Measurements from ENCODE around the gene METTL9. TPM values are rescaled to one million over a fixed set of nuclear protein-coding genes. Genes with fewer than 3 reads are reported as not detected.
"Not testable (repeated sequence)": the region's sequence is repeated elsewhere in the genome, so short reads cannot be mapped to it uniquely, and the experiment has no call there.

METTL9 gene
- total and polyA plus RNA-seq, 7 donors: 56.0 to 155 (median 108) TPM

DNA sequence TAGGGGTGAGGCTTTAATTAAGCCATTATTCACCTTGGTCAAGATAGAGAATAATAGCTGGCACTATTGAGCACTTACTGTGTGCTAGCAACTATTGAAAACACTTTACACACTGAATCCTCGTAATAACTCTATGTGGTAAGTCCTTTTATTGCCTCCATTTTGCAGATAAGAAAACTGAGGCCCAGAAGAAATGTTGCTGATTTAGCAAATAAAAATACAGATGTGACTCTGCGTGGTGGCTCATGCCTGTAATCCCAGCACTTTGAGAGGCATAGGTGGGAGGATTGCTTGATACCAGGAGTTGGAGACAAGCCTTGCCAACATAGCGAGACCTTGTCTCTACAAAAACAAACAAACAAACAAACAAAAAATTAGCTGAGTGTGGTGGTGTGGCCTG lies 83.8 kb downstream of the METTL9 start:
- WGBS, 2 donors: 73 to 86% methylated on average over 3 of the region's 3 CpGs
- no peak overlapping the region for H3K27ac ChIP-seq
- no peaks in the 10 kb centered on the region for H3K9me3 ChIP-seq
- TF ChIP-seq POLR2AphosphoS5 (IDR thresholded peaks at IDR 0.05) (no peak), POLR2A (IDR thresholded peaks at IDR 0.05) (no peak), EP300 (IDR thresholded peaks at IDR 0.05) (no peak)
- TF ChIP-seq, protein P1, sequence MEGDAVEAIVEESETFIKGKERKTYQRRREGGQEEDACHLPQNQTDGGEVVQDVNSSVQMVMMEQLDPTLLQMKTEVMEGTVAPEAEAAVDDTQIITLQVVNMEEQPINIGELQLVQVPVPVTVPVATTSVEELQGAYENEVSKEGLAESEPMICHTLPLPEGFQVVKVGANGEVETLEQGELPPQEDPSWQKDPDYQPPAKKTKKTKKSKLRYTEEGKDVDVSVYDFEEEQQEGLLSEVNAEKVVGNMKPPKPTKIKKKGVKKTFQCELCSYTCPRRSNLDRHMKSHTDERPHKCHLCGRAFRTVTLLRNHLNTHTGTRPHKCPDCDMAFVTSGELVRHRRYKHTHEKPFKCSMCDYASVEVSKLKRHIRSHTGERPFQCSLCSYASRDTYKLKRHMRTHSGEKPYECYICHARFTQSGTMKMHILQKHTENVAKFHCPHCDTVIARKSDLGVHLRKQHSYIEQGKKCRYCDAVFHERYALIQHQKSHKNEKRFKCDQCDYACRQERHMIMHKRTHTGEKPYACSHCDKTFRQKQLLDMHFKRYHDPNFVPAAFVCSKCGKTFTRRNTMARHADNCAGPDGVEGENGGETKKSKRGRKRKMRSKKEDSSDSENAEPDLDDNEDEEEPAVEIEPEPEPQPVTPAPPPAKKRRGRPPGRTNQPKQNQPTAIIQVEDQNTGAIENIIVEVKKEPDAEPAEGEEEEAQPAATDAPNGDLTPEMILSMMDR (IDR thresholded peaks at IDR 0.05): no peak
- no peaks in the 10 kb centered on the region for H3K36me3 ChIP-seq
- DNase-seq: no peak
- no peaks in the 10 kb centered on the region for H3K4me1 ChIP-seq
- peaks cover 0 to 6% (median 0%) of the 10 kb centered on the region in 3 donors for H3K27me3 ChIP-seq
- intact Hi-C loops (cut with DNase I): no loop called here
- H3K4me3 ChIP-seq: no peak overlapping the region

DNA sequence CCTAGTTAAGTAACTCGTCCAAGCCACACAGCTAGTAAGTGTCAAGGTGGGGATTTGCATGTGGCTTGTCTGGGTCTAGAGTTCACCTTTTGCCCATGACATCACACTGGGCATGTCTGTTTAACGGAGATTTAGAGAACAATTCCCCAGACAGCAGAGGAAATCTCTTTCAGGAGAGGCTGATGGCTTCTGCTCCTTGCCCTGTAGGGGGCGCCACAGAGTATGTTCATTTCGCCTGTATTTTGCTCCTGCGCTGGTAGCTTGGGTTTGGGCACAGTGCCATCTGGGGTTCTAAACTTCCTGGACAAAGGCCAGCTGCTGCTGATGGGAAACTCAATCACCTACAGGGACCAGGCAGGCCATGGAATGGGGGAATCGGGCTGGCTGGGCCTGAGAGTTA lies 84.8 kb downstream of the METTL9 start:
- TF ChIP-seq, protein P1 (IDR thresholded peaks at IDR 0.05): no peak
- TF ChIP-seq EP300 (IDR thresholded peaks at IDR 0.05): no peak
- 19 to 31% methylated on average over 6 of the region's 6 CpGs for WGBS, 2 donors
- no peak overlapping the region for H3K27ac ChIP-seq
- intact Hi-C loops (cut with DNase I): no loop called here
- no peak for DNase-seq
- peaks cover 0 to 5% (median 0%) of the 10 kb centered on the region in 3 donors for H3K27me3 ChIP-seq
- H3K4me3 ChIP-seq: no peak overlapping the region
- no peaks in the 10 kb centered on the region for H3K4me1 ChIP-seq
- H3K36me3 ChIP-seq: no peaks in the 10 kb centered on the region
- no peaks in the 10 kb centered on the region for H3K9me3 ChIP-seq

DNA sequence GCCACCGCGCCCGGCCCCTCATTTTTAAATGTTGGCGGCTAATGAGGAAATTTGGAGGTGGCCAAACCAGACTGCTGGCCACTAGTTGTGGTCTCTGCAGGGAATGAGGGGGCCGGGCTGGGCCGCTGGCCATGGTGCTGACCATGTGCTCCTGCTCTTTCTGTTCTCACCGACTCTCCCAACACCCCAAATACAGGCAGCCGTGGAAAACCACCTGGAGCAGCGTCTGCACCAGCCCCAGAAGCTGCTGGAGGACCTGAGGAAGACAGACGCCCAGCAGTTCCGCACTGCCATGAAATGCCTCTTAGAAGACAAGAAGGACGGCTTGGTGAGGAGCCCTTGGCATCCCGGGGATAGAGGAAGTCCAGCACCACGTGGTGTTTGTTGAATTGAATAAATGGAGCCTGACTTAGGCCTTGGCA lies 85.7 kb downstream of the METTL9 start:
- Histone ChIP-seq H3K27ac (no peak overlapping the region), H3K4me3 (no peak overlapping the region), H3K27me3 (no peaks in the 10 kb centered on the region), H3K9me3 (no peaks in the 10 kb centered on the region), H3K36me3 (no peaks in the 10 kb centered on the region), H3K4me1 (no peaks in the 10 kb centered on the region)
- no peak for DNase-seq
- 55 to 66% methylated on average over 14 of the region's 14 CpGs for WGBS, 2 donors
- intact Hi-C loops (cut with DNase I): no loop called here
- TF ChIP-seq POLR2A (IDR thresholded peaks at IDR 0.05): no peak
- TF ChIP-seq EP300 (IDR thresholded peaks at IDR 0.05): no peak
- TF ChIP-seq, protein P1 (IDR thresholded peaks at IDR 0.05): no peak
- TF ChIP-seq POLR2AphosphoS5 (IDR thresholded peaks at IDR 0.05): no peak

DNA sequence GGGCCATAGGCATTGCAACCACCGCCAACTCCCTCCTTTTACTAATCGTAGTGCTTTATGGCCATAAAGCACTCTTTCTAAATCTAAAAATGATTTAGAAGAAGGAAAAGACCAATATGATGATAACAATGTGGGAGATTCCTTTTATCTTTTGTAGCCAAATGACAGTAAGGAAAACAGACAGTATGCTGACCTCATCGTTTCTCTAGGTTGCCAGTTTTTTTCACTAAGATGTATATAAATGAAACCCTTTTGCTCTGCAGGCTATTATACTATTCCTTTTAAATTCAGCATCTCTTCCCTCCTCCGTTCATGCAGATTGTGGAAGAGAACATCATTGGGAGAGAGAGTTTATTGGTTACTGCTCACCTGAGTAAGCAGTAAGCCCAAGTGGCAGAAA lies 89.7 kb downstream of the METTL9 start:
- Histone ChIP-seq H3K27ac (no peak overlapping the region), H3K4me1 (no peaks in the 10 kb centered on the region), H3K36me3 (no peaks in the 10 kb centered on the region), H3K27me3 (no peaks in the 10 kb centered on the region), H3K4me3 (no peak overlapping the region), H3K9me3 (no peaks in the 10 kb centered on the region)
- intact Hi-C loops (cut with DNase I): no loop called here
- WGBS, 2 donors: 75 to 83% methylated on average over 4 of the region's 4 CpGs
- no peak for DNase-seq
- TF ChIP-seq, protein P1 (IDR thresholded peaks at IDR 0.05): no peak
- TF ChIP-seq POLR2AphosphoS5 (IDR thresholded peaks at IDR 0.05) (no peak), EP300 (IDR thresholded peaks at IDR 0.05) (no peak), POLR2A (IDR thresholded peaks at IDR 0.05) (no peak)

DNA sequence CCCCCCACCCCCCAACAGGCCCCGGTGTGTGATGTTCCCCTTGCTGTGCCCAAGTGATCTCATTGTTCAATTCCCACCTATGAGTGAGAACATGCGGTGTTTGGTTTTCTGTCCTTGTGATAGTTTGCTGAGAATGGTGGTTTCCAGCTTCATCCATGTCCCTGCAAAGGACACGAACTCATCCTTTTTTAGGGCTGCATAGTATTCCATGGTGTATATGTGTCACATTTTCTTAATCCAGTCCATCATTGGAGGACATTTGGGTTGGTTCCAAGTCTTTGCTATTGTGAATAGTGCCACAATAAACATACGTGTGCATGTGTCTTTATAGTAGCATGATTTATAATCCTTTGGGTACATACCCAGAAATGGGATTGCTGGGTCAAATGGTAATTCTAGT lies 91.6 kb downstream of the METTL9 start:
- intact Hi-C loops (cut with DNase I); H3K4me1 ChIP-seq; H3K9me3 ChIP-seq; H3K27ac ChIP-seq; DNase-seq; H3K4me3 ChIP-seq; H3K27me3 ChIP-seq; H3K36me3 ChIP-seq: not testable (repeated sequence)
- 72 to 90% methylated on average over 4 of the region's 4 CpGs for WGBS, 2 donors
